Nephron (organoid): Measurements from ENCODE around the gene PACRG.

Source experiments
- H3K27ac Mint-ChIP-seq, 3 experiments: 2 replicates each; pipeline ENCODE4 v1.8.0; 2020; ENCODE audit warnings: mixed read lengths in 3 of 3, mild to moderate bottlenecking in 2 of 3, moderate library complexity in 1 of 3
- H3K27me3 Mint-ChIP-seq: 2 replicates; pipeline ENCODE4 v1.8.0; 2021; ENCODE audit warnings: low read depth, mild to moderate bottlenecking, moderate library complexity, mixed read lengths
- H3K36me3 Mint-ChIP-seq: 2 replicates; pipeline ENCODE4 v1.8.0; 2020; ENCODE audit warnings: low read depth, mixed read lengths
- H3K4me1 Mint-ChIP-seq: 2 replicates; pipeline ENCODE4 v1.8.0; 2020; ENCODE audit warnings: mixed read lengths
- H3K4me3 Mint-ChIP-seq, 3 experiments: 2 replicates each; pipeline ENCODE4 v1.8.0; 2020; ENCODE audit warnings: mild to moderate bottlenecking in 3 of 3, mixed read lengths in 3 of 3, moderate library complexity in 2 of 3
- H3K9me3 Mint-ChIP-seq: 2 replicates; pipeline ENCODE4 v1.8.0; 2020; ENCODE audit warnings: mixed read lengths
- TF ChIP-seq, protein P1 (sequence below), 3 experiments: fragments of 200-600 bp; sonication (generic); IDR thresholded peaks; one replicate each; pipeline ENCODE4 v1.5.0; 2021; ENCODE audit warnings: antibody characterized with exemption in 3 of 3; ENCODE audit not compliant: unreplicated experiment in 3 of 3

PACRG gene

DNA sequence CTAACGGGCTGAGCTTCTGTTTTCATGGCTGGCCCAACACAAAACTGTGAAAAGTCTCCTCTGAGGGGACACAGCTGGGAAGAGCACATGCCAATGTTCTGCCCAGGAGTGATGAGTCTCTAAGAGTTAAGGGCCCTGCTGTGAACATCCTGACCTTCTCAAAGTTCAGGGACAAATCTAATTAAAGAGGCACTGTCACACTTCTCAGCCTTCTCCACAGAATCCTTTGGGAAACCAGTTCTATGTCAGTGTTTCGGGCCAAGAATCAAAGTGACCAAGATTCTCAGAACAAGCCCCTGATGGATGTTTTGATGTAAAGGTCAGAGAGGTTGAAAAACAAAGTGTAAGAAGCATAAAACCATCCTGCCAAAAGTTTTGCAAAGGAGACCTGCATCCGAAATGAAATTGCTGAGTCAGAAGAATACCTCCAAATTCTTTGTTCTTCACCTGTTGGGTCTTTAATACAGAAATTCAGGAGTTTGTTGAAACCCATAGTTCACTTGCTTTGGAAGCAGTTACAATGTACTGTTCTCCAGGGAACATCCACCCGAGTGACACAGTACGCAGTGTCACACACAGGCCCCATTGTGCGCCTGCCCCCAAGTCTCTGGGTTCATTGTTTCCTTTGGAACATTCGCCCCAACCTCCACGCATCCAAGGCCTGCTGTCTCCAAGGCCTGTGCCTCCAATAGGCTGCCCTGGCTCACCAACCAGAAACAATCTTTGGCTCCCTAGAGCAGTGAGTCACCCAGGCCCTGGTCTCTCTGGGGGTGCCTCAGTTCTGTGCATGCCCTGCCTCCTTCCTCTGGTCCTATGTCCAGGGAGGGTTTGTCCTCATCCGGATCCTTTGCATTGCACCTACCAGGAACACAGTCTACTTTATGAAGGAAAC lies 621.3 kb downstream of the PACRG start:
- no peaks in the 10 kb centered on the region for H3K9me3 Mint-ChIP-seq
- H3K4me1 Mint-ChIP-seq, result peaks cover 31% of the 10 kb centered on the region
- H3K27me3 Mint-ChIP-seq, result peaks cover 5% of the 10 kb centered on the region
- H3K36me3 Mint-ChIP-seq, result no peaks in the 10 kb centered on the region
- TF ChIP-seq, protein P1, sequence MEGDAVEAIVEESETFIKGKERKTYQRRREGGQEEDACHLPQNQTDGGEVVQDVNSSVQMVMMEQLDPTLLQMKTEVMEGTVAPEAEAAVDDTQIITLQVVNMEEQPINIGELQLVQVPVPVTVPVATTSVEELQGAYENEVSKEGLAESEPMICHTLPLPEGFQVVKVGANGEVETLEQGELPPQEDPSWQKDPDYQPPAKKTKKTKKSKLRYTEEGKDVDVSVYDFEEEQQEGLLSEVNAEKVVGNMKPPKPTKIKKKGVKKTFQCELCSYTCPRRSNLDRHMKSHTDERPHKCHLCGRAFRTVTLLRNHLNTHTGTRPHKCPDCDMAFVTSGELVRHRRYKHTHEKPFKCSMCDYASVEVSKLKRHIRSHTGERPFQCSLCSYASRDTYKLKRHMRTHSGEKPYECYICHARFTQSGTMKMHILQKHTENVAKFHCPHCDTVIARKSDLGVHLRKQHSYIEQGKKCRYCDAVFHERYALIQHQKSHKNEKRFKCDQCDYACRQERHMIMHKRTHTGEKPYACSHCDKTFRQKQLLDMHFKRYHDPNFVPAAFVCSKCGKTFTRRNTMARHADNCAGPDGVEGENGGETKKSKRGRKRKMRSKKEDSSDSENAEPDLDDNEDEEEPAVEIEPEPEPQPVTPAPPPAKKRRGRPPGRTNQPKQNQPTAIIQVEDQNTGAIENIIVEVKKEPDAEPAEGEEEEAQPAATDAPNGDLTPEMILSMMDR (IDR thresholded peaks at IDR 0.05; ENCODE audit: unreplicated experiment in 3 of 3), result no peak
- H3K27ac Mint-ChIP-seq, result no peak overlapping the region
- H3K4me3 Mint-ChIP-seq, result no peak overlapping the region

DNA sequence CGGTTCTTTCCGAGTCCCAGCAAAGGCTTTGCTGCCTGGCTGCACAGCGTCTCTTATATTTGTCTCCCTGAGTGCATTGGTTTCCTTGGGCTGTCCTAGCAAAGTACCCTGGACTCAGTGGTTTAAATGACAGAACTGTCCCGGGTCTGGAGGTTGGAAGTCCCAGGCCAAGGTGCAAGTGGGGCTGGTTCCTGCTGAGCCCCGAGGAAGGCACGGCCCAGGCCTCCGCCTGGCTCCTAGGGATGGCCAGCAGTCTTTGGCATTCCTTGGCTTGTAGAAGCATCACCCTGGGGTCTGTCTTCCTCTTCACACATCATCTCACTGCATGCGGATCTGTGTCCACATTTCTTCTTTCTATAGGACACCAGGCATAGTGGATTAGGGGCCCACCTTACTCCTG lies 621.9 kb downstream of the PACRG start:
- Mint-ChIP-seq H3K4me1 (peaks cover 35% of the 10 kb centered on the region), H3K36me3 (no peaks in the 10 kb centered on the region), H3K27ac (no peak overlapping the region), H3K4me3 (no peak overlapping the region), H3K27me3 (peaks cover 2% of the 10 kb centered on the region), H3K9me3 (no peaks in the 10 kb centered on the region)
- TF ChIP-seq, protein P1 (IDR thresholded peaks at IDR 0.05; ENCODE audit: unreplicated experiment in 3 of 3), result no peak

DNA sequence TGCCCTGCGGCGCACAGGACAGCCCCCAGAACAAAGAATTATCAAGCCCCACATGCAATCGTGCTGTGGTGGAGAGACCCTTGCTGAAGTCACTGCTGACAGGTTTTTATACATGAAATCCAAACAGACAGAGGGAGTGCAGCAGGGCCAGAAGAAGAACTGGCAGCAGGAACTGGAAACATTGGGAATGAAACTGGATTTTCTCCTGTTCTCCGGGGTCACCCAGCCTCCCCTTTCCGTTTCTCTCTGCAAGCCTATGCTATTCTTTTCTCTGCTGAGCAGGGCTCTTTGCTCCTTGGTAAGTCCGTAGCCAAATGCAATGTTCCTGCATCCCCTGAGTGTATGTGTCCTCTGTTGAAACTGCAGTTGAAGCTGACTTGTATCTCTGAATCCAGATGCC lies 623.2 kb downstream of the PACRG start:
- no peak overlapping the region for H3K4me3 Mint-ChIP-seq
- H3K9me3 Mint-ChIP-seq, result no peaks in the 10 kb centered on the region
- H3K27me3 Mint-ChIP-seq, result no peaks in the 10 kb centered on the region

DNA sequence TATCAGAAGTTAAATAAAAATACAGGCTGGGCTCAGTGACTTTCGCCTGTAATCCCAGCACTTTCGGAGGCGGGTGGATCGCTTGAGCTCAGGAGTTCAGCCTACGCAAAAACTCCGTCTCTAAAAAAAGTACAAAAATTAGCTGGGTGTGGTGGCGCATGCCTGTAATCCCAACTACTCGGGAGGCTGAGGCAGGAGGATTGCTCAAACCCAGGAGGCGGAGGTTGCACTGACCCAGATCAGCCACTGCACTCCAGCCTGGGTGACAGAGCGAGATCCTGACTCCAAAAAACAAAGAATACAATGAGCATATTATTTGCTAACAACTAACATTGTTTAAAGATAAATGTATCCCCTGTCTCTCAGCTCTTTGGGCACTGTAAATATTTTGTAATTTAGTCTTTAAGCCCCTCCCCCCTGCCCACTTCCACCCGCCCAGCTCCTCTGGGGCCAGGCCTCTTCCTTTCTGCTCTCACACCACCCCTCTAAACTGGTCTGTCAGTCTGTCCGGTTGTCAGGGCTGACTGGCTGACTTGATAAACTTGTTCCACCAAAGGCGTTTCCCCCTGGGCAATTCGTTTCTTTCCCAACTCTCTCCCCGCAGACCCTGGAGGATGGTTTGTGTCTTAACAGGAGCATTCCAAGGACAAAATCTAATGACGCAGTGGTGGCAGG lies 624.4 kb downstream of the PACRG start:
- H3K27ac Mint-ChIP-seq, result no peak overlapping the region
- no peak overlapping the region for H3K4me3 Mint-ChIP-seq
- peaks cover 38% of the 10 kb centered on the region for H3K4me1 Mint-ChIP-seq
- no peaks in the 10 kb centered on the region for H3K36me3 Mint-ChIP-seq
- no peaks in the 10 kb centered on the region for H3K9me3 Mint-ChIP-seq
- TF ChIP-seq, protein P1 (IDR thresholded peaks at IDR 0.05; ENCODE audit: unreplicated experiment in 3 of 3), result no peak
- no peaks in the 10 kb centered on the region for H3K27me3 Mint-ChIP-seq

More for the DNA sequence above, 623.2 kb downstream of the PACRG start:
- TF ChIP-seq, protein P1 (IDR thresholded peaks at IDR 0.05; ENCODE audit: unreplicated experiment in 3 of 3), result no peak
- no peak overlapping the region for H3K27ac Mint-ChIP-seq
- no peaks in the 10 kb centered on the region for H3K36me3 Mint-ChIP-seq
- H3K4me1 Mint-ChIP-seq, result peaks cover 44% of the 10 kb centered on the region

DNA sequence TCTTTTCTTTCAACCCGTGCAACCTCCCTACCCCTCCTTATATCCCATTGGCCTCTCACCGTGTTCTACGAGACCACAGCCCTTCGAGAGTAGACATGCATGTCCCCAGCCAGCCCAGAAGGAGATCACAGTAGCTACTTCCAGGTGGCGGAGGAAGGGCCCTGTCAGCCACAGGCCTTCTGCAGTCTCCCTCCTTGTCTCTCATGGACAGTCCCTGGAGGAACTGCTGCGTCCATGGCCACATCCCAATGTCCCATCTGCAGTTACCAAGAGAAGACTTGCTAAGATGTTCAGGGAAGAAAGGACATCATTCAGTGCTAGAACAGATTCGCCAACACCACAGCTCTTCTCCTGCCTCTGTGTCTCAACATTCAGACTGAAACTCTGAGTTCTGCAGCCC lies 625.2 kb downstream of the PACRG start:
- no peaks in the 10 kb centered on the region for H3K27me3 Mint-ChIP-seq
- H3K4me3 Mint-ChIP-seq, result no peak overlapping the region
- TF ChIP-seq, protein P1 (IDR thresholded peaks at IDR 0.05; ENCODE audit: unreplicated experiment in 3 of 3), result no peak
- peaks cover 30% of the 10 kb centered on the region for H3K4me1 Mint-ChIP-seq
- no peak overlapping the region for H3K27ac Mint-ChIP-seq
- H3K36me3 Mint-ChIP-seq, result no peaks in the 10 kb centered on the region
- no peaks in the 10 kb centered on the region for H3K9me3 Mint-ChIP-seq
